SK-MEL-5 (cell line): ENCODE measurements around the gene DDX56. TPM values are rescaled to one million over a fixed set of nuclear protein-coding genes. Genes with fewer than 3 reads are reported as not detected.
A peak's percentile ranks its signal among the peaks of the same experiment; 100 is the strongest.

Experiments
- DNase-seq: peaks from one replicate; pipeline ENCODE4 v3.0.0-alpha.2; 2016; ENCODE audit warnings: low read depth, low spot score
- in situ Hi-C: cut with HindIII; loops from 2 replicates; pipeline ENCODE4 v1.10.0; 2016; ENCODE audit warnings: low sequenced_read_pairs, high pct_unique_total_duplicates, low pct_unique_long_range_greater_than_20kb
- polyA plus RNA-seq, 2 experiments: library from polyadenylated mRNA; depleted of rRNA; stranded (reverse); fragments of >200 nt; gene quantifications; 2 replicates each; pipeline ENCODE4 v1.2.3, GENCODE V29; 2015
- total RNA-seq: library from RNA; depleted of rRNA; stranded (reverse); fragments of >200 nt; shearing (Covaris generic); gene quantifications from 2 replicates; pipeline ENCODE4 v1.2.3, GENCODE V29; 2014; rRNA removed

Gene DDX56
- total RNA-seq = 131 and 138 TPM in 2 replicates
- 105 and 112 TPM in 2 replicates for polyA plus RNA-seq (2015; cell fraction: cytosol; rRNA removed)
- 199 and 263 TPM in 2 replicates for polyA plus RNA-seq (2015; cell fraction: nucleus; rRNA removed)

DNA sequence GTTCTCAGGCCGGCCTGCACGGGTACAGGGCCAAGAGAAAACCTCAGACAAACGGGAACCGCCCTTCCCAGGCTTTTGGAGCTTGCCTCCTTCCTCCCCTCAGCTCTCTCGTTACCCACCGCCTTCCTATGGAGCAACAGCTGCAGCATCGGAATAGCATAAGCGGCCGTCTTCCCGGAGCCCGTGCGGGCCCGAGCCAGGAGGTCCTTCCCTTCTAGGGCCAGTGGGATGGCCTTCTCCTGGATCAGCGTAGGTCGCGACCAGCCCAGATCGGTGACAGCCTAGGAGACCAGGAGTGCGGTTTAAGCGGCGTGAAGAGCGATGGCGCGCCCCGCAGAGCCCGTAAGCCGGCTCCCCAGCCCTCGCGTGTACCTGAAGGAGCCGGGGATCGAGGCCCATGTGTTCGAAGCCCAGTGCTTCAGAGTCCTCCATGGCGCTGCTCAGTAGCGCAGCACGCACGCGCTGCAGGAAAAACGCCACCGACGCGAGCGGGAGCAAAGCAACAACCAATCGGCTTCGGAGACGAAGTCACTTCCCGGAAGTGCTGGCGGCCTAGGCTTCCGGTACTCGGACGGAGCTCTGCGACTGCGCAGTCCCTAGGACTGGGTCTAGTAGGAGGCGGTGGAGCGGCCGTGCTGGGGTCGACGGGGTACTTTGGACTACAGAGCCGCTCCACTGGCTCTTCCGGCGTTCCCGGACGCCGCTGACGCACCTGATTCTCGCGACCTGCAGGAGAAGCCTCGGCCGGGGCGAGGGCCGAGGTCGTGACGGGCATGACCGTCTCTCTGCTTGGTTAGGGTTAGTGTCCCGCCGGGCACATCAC is at the start of gene DDX56:
Gene DDX56, minus strand, starts transcription at position 445 of the 823 bp plus-strand sequence. Its CDS starts 13 bp downstream, at position 432.
- in situ Hi-C loops = no loop called here
- DNase-seq = peak; percentile 99

DNA sequence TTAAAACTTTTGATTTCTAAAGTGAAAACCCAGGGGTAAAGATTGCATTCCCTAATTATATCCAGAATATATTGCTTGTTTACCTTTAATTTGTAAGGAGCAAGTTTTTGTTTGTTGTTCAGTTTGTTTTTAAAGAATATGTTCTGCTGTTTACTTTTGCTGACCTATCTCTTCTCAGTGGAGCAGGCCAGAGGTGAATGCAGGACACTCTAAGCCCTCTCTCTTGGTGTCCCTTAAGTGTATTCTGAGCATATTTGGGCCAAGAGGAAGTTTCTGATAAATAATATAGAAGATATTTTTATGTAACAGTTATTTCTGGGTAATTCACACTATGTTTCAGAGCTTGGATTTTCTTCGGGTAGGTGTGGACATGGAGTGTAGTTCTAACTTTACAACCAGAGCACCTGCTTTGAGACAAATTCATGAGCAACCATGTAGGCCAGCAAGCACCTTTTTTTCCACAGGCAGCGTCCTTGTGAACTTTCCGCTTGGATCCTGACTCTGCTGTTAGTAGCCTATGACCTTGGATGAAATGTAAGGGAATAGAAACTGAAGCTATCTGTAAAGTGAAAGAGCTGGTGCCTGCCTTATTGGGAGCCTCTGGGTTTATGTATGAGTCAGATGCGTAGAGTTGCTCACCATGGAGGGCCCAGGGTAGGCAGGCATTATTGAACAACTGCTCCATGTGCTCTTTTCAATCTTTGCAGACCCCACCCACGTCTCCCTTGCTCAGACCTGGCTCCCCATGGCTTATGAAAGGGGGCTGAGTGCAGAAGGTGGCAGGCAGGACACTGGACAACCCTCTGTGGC is 48.8 kb upstream of the DDX56 start:
- no peak for DNase-seq
- in situ Hi-C loops = no loop called here

DNA sequence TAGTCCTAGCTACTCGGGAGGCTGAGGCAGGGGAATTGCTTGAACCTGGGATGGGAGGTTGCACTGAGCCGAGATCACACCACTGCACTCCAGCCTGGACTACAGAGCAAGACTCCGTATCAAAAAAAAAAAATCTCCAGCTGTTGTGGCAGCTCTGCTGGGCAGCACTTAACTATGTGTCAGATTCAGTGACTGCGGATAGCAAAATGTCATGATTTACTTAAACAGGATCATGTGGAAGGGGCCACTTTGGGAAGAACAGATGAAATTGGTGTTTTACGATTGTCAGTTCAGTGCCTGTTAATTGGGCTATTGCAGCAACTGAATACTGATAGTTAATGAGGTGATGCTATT is 48.0 kb upstream of the DDX56 start:
- no peak for DNase-seq
- in situ Hi-C loops = no loop called here

GRCh38 chr7:44621034-44621749 is 47.5 kb upstream of the DDX56 start:
- DNase-seq = no peak
- in situ Hi-C loops = no loop called here

DNA sequence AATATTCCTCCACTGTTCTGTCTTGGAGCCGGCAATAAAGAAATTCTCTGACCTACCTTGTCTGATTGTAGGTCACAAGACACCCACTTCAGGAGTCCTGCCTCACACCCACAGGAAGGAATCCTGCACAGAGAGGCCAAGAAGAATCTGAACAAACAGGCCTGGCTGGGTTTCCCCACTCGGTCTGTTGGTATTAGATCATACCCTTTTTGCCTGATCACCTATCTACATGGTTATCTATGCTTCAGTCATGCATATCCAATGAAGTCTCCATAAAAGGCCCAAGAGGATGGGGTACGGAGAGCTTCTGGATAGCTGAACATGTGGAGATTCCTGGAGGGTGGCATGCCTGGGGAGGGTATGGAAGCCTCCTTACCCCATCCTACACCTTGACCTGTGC is 45.0 kb upstream of the DDX56 start:
- DNase-seq = no peak
- in situ Hi-C loops = no loop called here

- in situ Hi-C loops = no loop called here
- DNase-seq = no peak
Measured at GRCh38 chr7:44618045-44618444, 44.3 kb upstream of the DDX56 start.

- no peak for DNase-seq
- in situ Hi-C loops = no loop called here
Measured at GRCh38 chr7:44617225-44617890, 43.6 kb upstream of the DDX56 start.

GRCh38 chr7:44616545-44616944 is 42.8 kb upstream of the DDX56 start:
- DNase-seq = no peak
- in situ Hi-C loops = no loop called here

GRCh38 chr7:44615793-44616192 is 42.1 kb upstream of the DDX56 start:
- no peak for DNase-seq
- in situ Hi-C loops = no loop called here

DNA sequence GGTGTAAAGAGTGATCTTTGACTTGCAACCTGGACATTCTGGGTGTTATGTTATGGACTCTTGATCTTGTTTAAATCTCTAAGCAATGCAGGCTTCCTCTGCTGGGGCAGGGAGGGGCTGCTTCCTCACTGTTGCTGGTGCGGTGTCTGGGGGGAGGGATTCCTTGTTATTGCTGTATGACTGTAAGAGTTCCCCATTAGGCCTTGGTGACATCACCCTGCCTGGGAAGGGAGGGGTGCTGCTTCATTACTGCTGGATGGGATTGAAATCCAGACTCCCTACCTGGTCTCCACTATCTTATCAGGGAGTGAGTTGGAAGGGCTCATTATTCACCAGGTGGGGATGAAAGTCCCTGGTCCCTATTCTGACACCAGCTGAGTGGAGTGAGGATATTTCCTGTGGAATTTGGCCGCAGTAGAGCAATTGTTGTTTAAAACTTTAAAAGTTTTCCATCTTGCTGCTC is 41.5 kb upstream of the DDX56 start:
- DNase-seq = no peak
- in situ Hi-C loops = no loop called here

- no peak for DNase-seq
- in situ Hi-C loops = no loop called here
Measured at GRCh38 chr7:44609829-44610228, 36.1 kb upstream of the DDX56 start.

DNA sequence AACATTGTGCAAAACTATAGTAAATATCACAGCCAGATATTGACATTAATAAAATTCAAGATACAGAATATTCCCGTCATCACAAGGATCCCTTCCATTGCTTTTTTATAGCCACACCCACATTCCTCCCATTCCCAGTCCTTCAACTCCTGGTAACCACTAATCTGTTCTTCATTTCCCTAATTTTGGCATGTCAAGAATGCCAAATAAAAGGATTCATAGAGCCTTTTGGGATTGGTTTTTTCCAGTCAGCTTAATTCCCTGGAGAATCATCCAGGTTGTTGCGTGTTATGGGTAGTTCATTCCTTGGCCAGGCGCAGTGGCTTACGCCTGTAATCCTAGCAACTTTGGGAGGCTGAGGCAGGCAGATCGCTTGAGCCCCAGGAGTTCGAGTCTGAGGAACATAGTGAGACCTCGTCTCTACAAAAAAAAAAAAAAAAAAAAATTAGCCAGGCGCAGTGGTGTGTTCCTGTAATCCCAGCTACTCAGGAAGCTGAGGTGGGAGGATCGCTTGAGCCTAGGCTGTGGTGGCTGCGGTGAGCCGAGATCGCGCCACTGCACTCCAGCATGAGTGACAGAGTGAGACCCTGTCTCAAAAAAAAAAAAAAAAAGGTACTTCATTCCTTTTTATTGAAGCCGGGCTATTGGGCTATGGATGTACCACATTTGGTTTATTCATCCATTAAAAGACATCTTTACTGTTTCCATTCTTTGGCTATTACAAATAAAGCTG is 35.4 kb upstream of the DDX56 start:
- no peak for DNase-seq
- in situ Hi-C loops = no loop called here

- DNase-seq = no peak
- in situ Hi-C loops = no loop called here
Measured at GRCh38 chr7:44607141-44608068, 33.7 kb upstream of the DDX56 start.

GRCh38 chr7:44606341-44607140 is 32.8 kb upstream of the DDX56 start, which contains the start of gene OGDH:
TSS of gene OGDH (plus strand) at chr7:44606627. CDS start at chr7:44624344, 17,717 bp downstream.
- DNase-seq = peak; percentile 99
- in situ Hi-C loops = no loop called here

GRCh38 chr7:44604941-44605340 is 31.2 kb upstream of the DDX56 start:
- DNase-seq = no peak
- in situ Hi-C loops = no loop called here
